Left hindlimb (tissue), 1 donor: ENCODE data around the gene GSTO2.

Source experiments
- DNase-seq: peaks from one replicate; pipeline ENCODE4 v3.0.0-alpha.2; 2018

GSTO2 gene

GRCh38 chr10:104254493-104255310 is 14.3 kb upstream of the GSTO2 start, which contains the start of gene GSTO1:
Gene GSTO1, plus strand, starts transcription at chr10:104254892. Its CDS starts 37 bp downstream, at chr10:104254929.
- DNase-seq, result peak; percentile 84

GRCh38 chr10:104255311-104255981 is 13.5 kb upstream of the GSTO2 start:
- DNase-seq, result peak; percentile 34

GRCh38 chr10:104256335-104256961 is 12.5 kb upstream of the GSTO2 start:
- DNase-seq, result no peak

GRCh38 chr10:104257235-104257634 is 11.7 kb upstream of the GSTO2 start:
- no peak for DNase-seq

GRCh38 chr10:104258209-104258608 is 10.8 kb upstream of the GSTO2 start:
- no peak for DNase-seq

GRCh38 chr10:104259456-104259855 is 9.5 kb upstream of the GSTO2 start:
- no peak for DNase-seq

- DNase-seq, result no peak
Observed at GRCh38 chr10:104259999-104260774, 8.8 kb upstream of the GSTO2 start.

GRCh38 chr10:104260775-104261115 is 8.2 kb upstream of the GSTO2 start:
- no peak for DNase-seq

GRCh38 chr10:104262055-104262454 is 6.9 kb upstream of the GSTO2 start:
- DNase-seq, result no peak

- DNase-seq, result no peak
Observed at GRCh38 chr10:104264783-104265182, 4.2 kb upstream of the GSTO2 start.

- DNase-seq, result no peak
Observed at GRCh38 chr10:104267721-104268404, 1.1 kb upstream of the GSTO2 start.

GRCh38 chr10:104268405-104268712 is 625 bp upstream of the GSTO2 start:
- DNase-seq, result no peak

GRCh38 chr10:104273286-104273685 is 4.3 kb downstream of the GSTO2 start:
- DNase-seq, result no peak

- no peak for DNase-seq
Observed at GRCh38 chr10:104273899-104274575, 5.1 kb downstream of the GSTO2 start.

GRCh38 chr10:104274762-104275721 is 6.1 kb downstream of the GSTO2 start:
- peak; percentile 57 for DNase-seq

- no peak for DNase-seq
Observed at GRCh38 chr10:104276192-104276591, 7.2 kb downstream of the GSTO2 start.

GRCh38 chr10:104277785-104278184 is 8.8 kb downstream of the GSTO2 start:
- no peak for DNase-seq

- DNase-seq, result no peak
Observed at GRCh38 chr10:104279550-104280259, 10.7 kb downstream of the GSTO2 start.

GRCh38 chr10:104281694-104282093 is 12.7 kb downstream of the GSTO2 start:
- DNase-seq, result no peak

GRCh38 chr10:104284846-104285245 is 15.9 kb downstream of the GSTO2 start:
- no peak for DNase-seq
